ENCODE results near the gene CRADD.
"Not testable (repeated sequence)": the region's sequence is repeated elsewhere in the genome, so short reads cannot be mapped to it uniquely, and the experiment has no call there.

CRADD gene

DNA sequence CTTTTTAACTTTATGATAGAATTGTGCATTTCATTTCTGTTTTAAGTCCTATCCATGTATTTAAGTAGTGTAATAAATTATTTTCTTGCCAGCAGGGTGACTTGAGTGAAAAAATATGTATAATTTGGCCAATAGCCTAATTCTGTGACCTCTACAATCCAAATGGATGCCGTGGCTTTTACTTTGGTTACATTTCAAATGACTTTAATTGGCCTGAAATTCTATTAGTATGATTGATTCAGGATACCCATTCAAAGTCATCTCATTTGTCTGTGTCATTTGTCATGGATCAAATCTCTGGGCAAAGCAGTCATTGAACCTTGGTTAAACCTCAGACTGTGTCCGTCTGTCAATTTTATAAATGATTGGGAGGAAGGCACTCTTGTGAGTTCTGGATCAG lies 29.6 kb downstream of the CRADD start:
- DNase-seq (ENCODE audit: low spot score) = no peak

DNA sequence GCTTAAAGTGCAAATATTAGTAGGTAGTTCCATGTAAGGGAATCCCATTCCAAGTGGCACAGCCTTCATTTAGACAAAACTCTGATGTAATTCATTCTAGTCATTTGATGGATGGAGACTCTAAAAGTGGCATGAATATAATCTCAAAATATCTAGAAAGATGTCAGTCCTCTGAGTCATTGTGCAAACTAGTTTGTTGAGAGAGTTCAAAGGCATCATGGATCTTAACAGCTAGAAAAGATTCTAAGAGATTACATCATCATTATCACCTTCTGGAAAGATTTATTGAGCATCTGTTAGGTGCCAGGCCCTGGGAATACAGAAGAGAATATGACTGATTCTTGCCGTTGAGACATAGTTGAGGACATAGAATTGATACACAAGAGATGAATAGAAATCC lies 30.7 kb downstream of the CRADD start:
- DNase-seq (ENCODE audit: low spot score) = no peak

DNA sequence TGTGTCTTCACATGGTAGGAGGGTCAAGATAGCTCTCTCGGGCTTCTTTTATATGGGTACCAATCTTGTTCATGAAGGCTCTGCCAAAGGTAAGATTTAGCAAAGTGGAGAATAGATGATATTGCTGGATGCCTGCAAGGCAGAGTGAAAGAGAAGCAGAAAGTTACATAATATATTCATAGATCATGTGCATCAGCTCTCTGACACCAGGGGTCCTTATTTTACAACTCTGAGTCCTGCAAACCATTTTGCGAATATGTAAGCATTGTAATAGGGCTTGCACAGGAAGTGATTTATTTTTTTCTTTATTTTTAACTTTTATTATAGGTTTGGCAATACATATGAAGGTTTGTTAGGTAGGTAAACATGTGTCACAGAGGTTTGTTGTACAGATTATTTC lies 31.8 kb downstream of the CRADD start:
- no peak for DNase-seq (ENCODE audit: low spot score)

DNA sequence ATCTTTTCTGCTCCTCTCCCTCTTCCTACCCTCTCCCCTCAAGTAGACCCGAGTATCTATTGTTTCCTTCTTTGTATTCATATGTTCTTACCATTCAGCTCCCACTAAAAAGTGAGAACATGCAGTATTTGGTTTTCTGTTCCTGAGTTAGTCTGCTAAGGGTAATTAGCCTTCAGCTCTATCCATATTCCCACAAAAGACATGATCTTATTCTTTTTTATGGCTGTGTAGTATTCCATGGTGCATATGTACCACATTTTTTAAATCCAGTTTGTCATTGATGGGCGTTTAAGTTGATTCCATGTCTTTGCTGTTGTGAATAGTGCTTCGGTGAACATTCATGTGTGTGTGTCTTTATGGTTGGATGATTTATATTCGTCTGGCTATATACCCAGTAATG lies 32.2 kb downstream of the CRADD start:
- no peak for DNase-seq (ENCODE audit: low spot score)

DNA sequence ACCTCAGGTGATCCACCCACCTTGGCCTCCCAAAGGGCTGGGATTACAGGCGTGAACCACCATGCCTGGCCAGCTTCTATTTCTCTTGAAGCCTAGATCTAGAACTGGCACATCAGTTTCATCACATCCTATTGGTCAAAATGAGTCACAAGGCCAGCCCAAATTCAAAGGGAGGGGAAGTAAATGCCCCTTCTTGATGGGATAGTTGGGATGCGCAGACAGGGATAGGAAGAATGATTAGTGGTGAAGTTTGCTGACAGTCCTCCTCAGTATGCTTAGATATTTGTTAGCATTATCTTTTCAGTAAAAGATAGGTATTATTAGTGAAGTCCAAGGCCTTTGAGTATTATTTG lies 33.4 kb downstream of the CRADD start:
- no peak for DNase-seq (ENCODE audit: low spot score)

DNA sequence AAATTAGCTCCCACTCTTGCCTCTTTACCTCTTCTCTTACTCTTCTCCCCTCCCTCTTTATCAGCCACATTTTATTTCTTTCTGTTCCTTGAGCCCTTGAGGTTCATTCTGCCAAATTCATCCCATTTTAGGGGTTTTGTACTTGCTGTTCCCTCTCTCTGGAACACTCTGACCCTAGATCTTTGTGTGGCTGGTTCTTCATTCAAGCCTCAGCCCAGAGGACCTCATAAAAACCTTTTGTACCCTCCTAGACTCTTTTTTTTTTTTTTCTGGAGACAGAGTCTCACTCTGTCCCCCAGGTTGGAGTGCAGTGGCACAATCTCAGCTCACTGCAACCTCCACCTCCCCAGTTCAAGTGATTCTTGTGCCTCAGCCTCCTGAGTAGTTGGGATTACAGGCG lies 34.3 kb downstream of the CRADD start:
- DNase-seq (ENCODE audit: low spot score) = not testable (repeated sequence)

DNA sequence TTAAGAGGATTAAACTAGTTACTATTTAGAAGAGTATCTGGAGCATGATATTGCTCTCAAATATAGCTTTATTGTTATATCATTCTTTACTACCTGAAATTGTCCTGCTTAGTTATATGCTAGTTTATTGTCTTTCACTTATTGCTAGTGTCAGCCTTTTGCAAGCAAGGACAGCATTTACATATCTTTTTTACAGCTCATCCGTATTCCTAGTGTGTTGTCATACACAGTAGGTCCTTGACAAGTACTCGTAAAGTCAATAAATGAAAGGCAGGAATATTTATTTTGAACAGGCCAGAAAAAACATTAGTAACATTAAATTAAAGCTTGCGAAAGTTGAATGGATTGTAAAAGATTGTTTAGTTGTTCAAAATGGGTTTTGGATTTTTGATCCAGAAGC lies 35.0 kb downstream of the CRADD start:
- DNase-seq (ENCODE audit: low spot score) = no peak

DNA sequence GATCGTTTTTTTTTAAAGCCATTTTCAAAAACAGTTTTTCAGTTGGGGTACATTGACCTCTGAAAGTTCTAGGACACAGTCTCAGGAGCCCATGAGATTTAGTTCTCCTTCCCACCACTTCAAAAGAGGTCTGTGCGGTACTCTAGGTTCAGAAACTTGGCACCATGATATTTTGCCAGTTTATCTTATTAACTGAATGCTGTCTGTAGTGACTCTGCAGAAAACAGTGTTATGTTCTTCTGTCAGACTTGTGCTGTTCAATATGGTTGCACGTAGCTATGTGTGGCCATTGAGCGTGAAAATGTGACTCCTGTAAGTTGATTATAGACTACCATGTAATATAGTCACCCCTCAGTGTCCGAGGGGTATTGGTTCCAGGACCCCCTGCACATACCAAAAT lies 35.9 kb downstream of the CRADD start:
- no peak for DNase-seq (ENCODE audit: low spot score)

DNA sequence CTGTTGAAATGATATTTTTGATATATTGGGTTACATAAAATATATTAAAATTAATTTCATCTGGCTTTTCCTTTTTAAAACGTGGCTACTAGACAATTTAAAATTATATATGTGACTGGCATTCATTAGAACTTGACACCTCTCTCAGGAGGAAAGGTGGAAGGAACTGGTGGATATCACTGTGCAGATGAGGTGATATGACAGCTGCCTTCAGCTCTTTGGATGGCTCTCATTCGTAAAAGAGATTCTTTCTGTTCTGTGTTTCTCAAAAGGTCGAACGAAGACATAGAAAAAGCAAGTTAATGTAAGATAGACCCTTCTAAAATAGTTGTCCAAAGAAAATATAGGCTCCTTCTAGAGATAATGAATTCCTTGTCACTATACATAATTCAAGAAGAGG lies 36.6 kb downstream of the CRADD start:
- DNase-seq (ENCODE audit: low spot score) = no peak

DNA sequence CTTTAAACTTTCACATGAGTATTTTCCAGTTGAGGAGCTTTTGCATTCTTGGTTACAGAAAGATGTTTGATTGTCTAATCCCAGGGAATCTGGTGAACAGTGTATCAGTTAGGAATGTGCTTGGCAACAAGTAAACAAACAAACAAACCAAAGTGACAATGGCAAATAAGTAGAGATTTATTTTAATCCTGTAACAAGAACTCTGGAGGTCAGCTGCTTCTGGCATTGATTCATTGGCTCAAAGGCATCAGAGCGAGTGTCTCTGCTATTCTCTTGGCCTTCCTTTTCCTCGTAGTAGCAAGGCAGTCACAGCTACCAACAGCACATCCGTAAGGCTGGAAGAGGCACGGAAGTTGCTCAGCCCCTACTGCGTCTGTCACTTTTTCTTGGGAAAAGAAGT lies 37.2 kb downstream of the CRADD start:
- DNase-seq (ENCODE audit: low spot score) = no peak

DNA sequence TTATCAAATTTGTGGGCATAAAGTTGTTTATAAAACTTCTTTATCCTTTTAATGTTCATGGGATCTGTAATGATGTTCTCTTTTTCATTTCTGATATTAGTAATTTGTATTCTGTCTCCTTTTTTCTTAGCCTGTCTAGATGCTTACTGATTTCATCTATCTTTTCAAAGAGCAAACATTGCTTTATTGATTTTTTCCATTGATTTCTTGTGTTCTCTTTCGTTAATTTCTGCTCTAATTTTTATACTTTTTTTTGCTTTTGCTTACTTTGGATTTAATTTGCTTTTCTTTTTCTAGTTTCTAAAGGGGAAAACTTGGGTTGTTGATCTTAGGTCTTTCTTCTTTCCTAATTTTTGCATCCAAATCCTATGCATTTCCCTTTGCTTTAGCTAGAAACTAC lies 42.5 kb downstream of the CRADD start:
- DNase-seq (ENCODE audit: low spot score) = no peak

DNA sequence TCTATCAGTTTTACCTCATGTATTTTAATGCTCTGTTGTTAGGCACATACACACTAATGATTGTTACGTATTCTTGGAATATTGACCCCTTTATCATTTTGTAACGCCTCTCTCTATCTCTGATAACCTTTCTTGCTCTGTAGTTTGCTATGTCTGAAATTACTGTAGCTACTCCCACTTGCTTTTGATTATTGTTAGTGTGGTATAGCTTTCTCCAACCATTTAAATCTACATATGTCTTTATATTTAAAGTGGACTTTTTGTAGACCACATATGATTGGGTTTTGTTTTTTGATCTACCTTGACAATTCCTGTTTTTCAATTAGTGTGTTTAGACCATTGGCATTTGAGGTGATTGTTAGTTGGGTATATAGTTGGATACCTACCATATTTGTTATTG lies 43.4 kb downstream of the CRADD start:
- no peak for DNase-seq (ENCODE audit: low spot score)

DNA sequence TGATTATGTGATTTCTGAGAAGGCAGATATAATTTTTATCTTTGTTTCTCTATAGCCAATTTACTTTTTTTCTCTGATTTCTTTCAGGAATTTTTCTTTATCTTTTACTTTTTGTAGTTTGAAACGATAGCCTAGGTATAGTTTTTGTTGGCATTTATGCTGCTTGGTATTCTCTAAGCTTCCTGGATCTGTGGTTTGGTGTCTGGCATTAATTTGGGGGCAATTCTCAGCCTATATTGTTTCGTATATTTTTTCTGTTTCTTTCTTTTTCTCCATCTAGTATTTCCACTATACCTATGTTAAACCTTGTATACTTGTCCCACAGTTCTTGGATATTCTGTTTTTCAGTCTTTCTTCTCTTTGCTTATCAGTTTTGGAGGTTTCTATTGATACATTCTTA lies 45.0 kb downstream of the CRADD start:
- no peak for DNase-seq (ENCODE audit: low spot score)

DNA sequence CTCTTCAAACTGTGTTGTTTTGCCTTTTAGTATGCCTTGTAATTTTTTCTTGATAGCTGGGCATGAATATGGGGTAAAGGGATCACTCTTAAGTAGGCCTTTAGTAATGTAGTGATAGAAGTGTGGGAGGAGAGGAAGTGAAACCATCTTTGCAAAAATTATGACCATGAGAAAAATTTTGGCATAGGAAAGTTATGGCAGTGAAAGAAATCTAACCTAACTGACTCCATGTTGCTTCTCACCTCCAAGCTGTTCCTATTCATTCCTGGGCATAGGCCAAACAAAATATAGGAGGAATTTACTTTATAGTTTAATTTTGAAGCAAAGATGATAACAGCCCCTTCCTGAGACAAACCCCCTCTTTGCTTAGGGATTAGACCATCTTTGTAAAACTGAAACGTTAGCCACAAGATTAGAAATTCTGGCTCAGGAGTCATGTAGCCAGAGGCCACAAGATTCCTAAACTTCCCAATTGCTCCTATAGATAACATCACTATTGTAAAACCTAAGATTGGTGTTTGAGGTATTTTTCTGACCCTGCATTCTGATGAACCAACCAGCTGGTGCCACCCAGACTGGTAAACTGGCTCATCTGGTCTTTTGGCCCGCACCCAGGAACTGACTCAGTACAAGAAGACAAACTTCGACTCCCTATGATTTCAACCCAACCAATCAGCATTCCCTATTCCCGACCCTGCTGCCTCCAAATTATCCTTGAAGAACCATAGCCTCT lies 45.8 kb downstream of the CRADD start:
- DNase-seq (ENCODE audit: low spot score) = no peak

DNA sequence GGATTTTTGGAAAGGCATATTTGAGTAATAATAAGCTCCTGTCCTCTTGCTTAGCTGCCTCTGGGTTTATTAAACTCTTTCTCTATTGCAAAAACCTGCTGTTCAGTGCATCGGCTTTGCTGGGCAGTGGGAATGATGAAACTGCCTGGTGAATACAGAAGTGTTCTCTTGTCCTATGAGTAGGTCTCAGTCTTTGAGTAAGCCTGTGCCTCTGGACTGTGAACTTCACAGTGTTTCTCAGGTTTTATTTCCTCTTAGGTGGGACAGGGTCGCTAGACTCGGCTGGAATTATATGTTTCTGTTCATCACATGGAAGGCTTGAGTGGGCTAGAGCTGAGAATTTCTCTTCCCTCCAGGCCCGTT lies 46.4 kb downstream of the CRADD start:
- DNase-seq (ENCODE audit: low spot score) = no peak

DNA sequence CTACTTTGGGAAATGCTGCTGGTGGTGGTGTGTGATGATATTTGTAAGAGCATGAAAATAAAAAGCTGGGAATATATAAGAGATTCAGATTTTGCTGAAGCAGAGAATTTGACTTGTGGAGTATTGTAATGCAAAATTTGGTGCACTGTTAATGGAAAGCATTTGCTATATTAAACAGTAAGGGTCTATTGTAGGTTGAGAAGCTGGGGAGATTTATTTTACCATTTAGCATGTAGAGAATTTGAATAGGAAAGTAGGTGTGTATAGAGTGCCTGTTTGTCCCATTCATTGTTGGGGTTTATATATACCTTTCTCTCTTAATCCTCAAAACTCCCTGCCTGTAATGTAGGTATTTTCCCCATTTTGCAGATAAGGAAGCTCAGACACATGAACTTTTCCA lies 48.4 kb downstream of the CRADD start:
- no peak for DNase-seq (ENCODE audit: low spot score)

DNA sequence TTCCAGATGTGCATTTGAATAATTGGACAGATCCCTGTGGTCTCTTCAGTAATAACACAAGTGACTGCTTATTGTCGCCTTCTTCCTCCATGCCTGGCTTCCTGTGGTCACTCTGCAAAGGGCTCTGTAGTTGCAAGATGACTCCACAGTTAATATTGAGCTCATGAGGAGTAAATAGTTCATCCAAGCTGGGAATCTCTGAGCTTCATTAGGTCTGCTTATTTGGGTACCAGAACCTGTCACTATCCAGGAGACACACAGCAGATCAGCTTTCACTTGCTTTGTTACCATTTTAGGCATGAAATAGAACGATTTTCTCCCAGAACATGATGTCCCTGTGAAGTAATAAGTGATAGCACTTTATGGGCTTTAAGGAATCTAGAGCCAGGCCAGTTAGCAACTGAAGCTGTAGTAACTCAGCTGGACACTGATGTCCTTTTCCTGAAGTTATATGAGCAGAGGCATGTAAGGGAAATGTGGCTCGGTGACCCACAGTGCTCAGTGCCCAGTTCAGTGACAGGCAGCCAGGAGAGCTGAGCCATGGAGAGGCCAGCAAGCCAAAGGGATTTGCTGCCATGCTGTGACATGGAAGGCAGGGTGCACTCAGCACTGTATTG lies 50.1 kb downstream of the CRADD start:
- no peak for DNase-seq (ENCODE audit: low spot score)

DNA sequence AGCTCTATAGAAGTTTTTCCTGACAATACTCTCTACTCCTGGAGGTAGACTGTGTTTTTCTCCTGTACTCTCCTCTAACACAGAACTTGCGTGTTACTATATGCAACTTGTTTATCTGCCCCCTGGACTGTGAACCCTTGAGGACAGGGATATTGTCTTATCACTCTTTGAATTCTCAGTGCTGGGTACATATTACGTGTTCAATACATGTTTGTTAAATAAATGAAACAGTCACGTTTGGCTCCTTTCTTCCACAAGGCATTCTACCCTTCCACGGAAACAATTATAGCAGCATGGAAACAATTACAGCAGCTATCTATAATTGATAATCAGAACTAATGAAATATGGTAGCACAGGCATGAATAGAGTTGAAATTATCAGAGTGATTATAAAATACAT lies 50.7 kb downstream of the CRADD start:
- no peak for DNase-seq (ENCODE audit: low spot score)

DNA sequence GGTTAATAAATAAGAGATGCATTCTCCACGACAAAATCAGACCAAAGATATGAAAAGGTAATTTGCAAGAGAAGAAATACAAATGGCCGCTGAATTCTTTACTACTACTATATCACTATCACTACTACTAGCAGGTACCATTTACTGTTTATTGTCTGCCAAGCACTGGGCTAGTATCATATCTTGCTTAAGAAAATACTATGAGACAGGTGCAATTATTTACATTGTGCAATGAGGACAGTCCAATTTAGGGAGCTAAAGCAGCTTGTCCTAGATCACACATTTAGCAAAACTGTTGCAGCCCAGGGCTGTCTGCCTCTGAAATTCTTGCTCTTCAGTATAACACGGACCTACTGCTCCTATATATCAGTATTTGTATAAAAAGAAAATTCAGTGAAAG lies 52.8 kb downstream of the CRADD start:
- DNase-seq (ENCODE audit: low spot score) = no peak

DNA sequence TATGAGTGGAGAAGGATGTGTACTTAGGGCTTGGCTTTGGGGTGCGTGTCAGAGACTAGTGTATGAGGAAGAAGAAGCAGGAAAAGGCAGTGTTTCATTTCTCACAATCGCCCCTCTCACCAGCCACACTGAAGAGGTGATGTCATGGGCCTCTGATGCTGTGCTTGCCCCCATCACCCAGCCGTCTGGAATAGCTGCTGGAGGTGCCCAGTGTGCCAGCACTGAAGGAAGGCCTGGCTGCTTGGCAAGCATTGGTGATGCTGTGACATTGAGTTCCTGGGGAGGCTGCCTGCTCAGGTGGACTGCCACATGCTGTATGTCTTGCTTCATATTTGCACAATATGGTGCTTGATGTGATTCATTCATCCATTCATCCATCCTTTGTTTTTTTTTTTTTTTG lies 56.2 kb downstream of the CRADD start:
- DNase-seq (ENCODE audit: low spot score) = no peak

DNA sequence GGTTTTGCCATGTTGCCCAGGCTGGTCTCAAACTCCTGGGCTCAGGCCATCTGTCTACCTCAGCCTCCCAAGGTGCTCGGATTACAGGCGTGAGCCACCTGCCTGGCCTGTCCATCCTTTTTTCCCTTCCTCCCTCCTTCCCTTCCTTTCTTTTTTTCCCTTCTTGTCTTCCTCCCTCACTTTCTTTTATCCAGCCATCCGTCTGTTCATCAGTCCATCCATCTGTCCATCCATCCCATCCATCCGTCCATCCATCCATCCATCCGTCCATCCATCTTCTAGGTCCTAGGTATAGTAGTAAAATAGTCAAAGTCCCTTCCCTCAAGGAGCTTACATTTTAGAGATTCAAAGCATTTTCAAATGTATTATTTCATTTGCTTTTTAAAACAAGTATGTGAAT lies 56.8 kb downstream of the CRADD start:
- no peak for DNase-seq (ENCODE audit: low spot score)

DNA sequence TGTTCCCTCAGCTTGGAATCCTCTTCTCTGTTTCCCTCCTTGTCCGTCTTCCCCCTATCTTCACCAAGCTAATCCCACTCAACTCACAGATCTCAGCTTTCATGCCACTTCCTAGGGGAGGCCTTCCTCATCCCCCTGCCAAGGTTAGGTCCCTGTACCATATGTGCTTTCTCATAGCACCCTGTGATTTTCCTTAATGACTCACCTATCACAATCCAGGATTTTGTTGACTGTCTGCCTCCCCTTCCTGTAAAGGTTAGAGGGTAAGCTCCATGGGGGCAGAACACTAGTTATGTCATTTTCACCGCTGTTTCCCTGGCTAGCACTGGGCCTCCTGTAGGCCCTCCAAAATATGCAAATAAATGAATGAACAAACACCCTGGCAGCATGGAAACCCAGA lies 57.6 kb downstream of the CRADD start:
- DNase-seq (ENCODE audit: low spot score) = no peak

DNA sequence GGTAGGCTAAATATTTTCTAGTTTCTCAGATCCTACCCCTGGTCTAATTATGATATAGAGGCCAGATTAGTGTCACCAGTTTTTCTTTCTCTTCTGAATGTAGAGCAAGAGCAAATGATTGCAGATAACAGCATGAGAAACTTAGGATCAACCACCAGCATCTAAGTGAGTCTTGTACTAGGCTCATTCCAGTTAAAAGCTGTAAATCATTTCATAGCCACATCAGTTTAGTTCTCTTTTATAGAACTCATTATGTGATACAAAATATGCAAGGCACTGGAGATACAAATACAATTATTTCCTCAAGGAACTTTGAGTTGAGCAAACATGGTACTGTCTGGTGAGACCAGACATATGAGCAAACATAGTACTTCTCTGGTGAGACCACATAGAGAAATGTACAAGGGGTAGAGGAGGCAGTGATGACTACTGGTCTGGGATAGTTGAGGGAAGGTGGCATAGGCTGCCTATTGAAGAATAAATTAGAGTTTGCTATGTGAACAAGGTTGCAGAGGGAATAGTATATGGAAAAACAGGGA lies 59.5 kb downstream of the CRADD start:
- DNase-seq (ENCODE audit: low spot score) = no peak

All from iPS-NIHi11 (cell line).